HepG2 (cell line): Measurements from ENCODE around the gene PADI1. TPM values are rescaled to one million over a fixed set of nuclear protein-coding genes. Genes with fewer than 3 reads are reported as not detected.
A peak's percentile ranks its signal among the peaks of the same experiment; 100 is the strongest.

ENCODE experiments used
- ATAC-seq: fragments of 200-7000 bp; cut with Tn5 transposase; 3 replicates; pipeline ENCODE4 v1.9.1; 2020; ENCODE audit warnings: mild to moderate bottlenecking, moderate library complexity
- BruUV-seq: library from RNA; stranded (reverse); fragments of 400-500 nt; replicated peaks from 2 replicates; lab custom pipeline; 2021; lab: Mats Ljungman, UMichigan
- CTCF ChIA-PET: fragments of 300-600 bp; formaldehyde crosslinking; extraction: SDS; loops from one replicate; lab custom pipeline; 2021; ENCODE audit warnings: low total read pairs, inconsistent platforms, low intra/inter-chr PET ratio; lab: Yijun Ruan, JAX
- POLR2A ChIA-PET: fragments of 350-600 bp; sonication (Branson Sonifier 250); formaldehyde crosslinking; loops from one replicate; lab custom pipeline; 2020; ENCODE audit warnings: antibody characterized with exemption, inconsistent platforms; lab: Yijun Ruan, JAX
- DNase-seq: peaks from one replicate; pipeline ENCODE4 v3.0.0-alpha.2; 2015; ENCODE audit warnings: low spot score
- FAIRE-seq: peaks from 3 replicates; lab custom pipeline; 2011; peaks lifted over from hg19 to GRCh38; lab: Jason Lieb, UNC
- H2AFZ ChIP-seq: one replicate; pipeline ENCODE4 v1.6.1; 2011; ENCODE audit warnings: low read length, inconsistent platforms
- H3K27ac ChIP-seq: fragments of 300-600 bp; 3 replicates; pipeline ENCODE4 v1.8.0; 2011; ENCODE audit warnings: mixed run types, mild to moderate bottlenecking, mixed read lengths, low read length, inconsistent platforms; ENCODE audit not compliant: insufficient read depth; ENCODE audit errors: extremely low read length
- H3K27me3 ChIP-seq, 2 experiments: fragments of 200-600 bp in 1 of 2; 2 replicates in 1 of 2; 3 replicates in 1 of 2; pipeline versions ENCODE4 v1.6.0 to v1.8.0; 2011; ENCODE audit warnings: low read length in 2 of 2, mild to moderate bottlenecking in 2 of 2, moderate library complexity in 2 of 2, inconsistent platforms in 1 of 2; ENCODE audit not compliant: insufficient read depth in 2 of 2, control insufficient read depth in 1 of 2
- H3K36me3 ChIP-seq, 2 experiments: fragments of 200-600 bp in 1 of 2; replicated peaks in 1 of 2; 2 replicates in 1 of 2; 3 replicates in 1 of 2; pipeline versions ENCODE4 v1.5.1 to v1.8.0; 2011; ENCODE audit warnings: low read length in 2 of 2, inconsistent platforms in 1 of 2; ENCODE audit not compliant: insufficient read depth in 2 of 2, control insufficient read depth in 1 of 2
- H3K4me1 ChIP-seq: 2 replicates; pipeline ENCODE4 v1.5.1; 2012; ENCODE audit warnings: low read length, inconsistent platforms; ENCODE audit not compliant: insufficient read depth
- H3K4me2 ChIP-seq: 2 replicates; pipeline ENCODE4 v1.6.0; 2011; ENCODE audit warnings: low read depth, low read length, inconsistent platforms
- H3K4me3 ChIP-seq, 3 experiments: fragments of 200-600 bp in 1 of 3; sonication (generic), shearing (Covaris generic) in 1 of 3; replicated peaks in 1 of 3; 2 replicates each; pipeline ENCODE4 v1.5.1; 2011 to 2016; ENCODE audit warnings: low read length in 3 of 3, inconsistent platforms in 2 of 3, low read depth in 2 of 3, mild to moderate bottlenecking in 2 of 3, control low read depth in 1 of 3, mixed read lengths in 1 of 3; ENCODE audit not compliant: insufficient read depth in 1 of 3
- H3K79me2 ChIP-seq: one replicate; pipeline ENCODE4 v1.6.1; 2011; ENCODE audit warnings: low read length, inconsistent platforms; ENCODE audit not compliant: insufficient read depth
- H3K9ac ChIP-seq: 2 replicates; pipeline ENCODE4 v1.6.0; 2011; ENCODE audit warnings: mild to moderate bottlenecking, low read depth, low read length, inconsistent platforms; ENCODE audit not compliant: insufficient read depth
- H3K9me3 ChIP-seq: 2 replicates; pipeline ENCODE4 v1.5.1; 2012; ENCODE audit warnings: mild to moderate bottlenecking, low read length
- H4K20me1 ChIP-seq: 2 replicates; pipeline ENCODE4 v1.6.0; 2011; ENCODE audit warnings: inconsistent platforms, mild to moderate bottlenecking, low read length, moderate library complexity; ENCODE audit not compliant: insufficient read depth
- HDAC1 ChIP-seq: sonication (generic); formaldehyde crosslinking; IDR thresholded peaks from 2 replicates; pipeline ENCODE4 v1.5.1; 2020; ENCODE audit warnings: mild to moderate bottlenecking, missing genetic modification reagents
- IKZF1 ChIP-seq: fragments of 450-650 bp; IDR thresholded peaks from 2 replicates; pipeline ENCODE4 v1.7.1; 2016
- MXD4 ChIP-seq: IDR thresholded peaks from 2 replicates; pipeline ENCODE4 v1.6.1; 2016; ENCODE audit warnings: mild to moderate bottlenecking, missing biosample characterization, missing genetic modification reagents
- NCOR1 ChIP-seq: fragments of 200-600 bp; sonication (generic); IDR thresholded peaks from 2 replicates; pipeline ENCODE4 v1.7.0; 2017; ENCODE audit warnings: antibody characterized with exemption, low read length, borderline replicate concordance
- RELA ChIP-seq: sonication (generic); formaldehyde crosslinking; IDR thresholded peaks from 2 replicates; pipeline ENCODE4 v1.4.0; 2020; ENCODE audit warnings: missing genetic modification reagents
- SMAD9 ChIP-seq: sonication (generic); formaldehyde crosslinking; IDR thresholded peaks from 2 replicates; pipeline ENCODE4 v1.5.1; 2020; ENCODE audit warnings: mild to moderate bottlenecking, missing genetic modification reagents
- ZBTB20 ChIP-seq: sonication (generic); formaldehyde crosslinking; IDR thresholded peaks from 2 replicates; pipeline ENCODE4 v1.8.1; 2023; ENCODE audit warnings: missing genetic modification reagents, low read depth, mild to moderate bottlenecking, borderline replicate concordance
- ZMYM2 ChIP-seq: sonication (generic); formaldehyde crosslinking; IDR thresholded peaks from 2 replicates; pipeline ENCODE4 v1.8.0; 2022; ENCODE audit warnings: mild to moderate bottlenecking, missing genetic modification reagents
- ZNF230 ChIP-seq: sonication (generic); formaldehyde crosslinking; IDR thresholded peaks from 2 replicates; pipeline ENCODE4 v1.4.0; 2020; ENCODE audit warnings: mild to moderate bottlenecking, missing genetic modification reagents
- ZNF337 ChIP-seq: sonication (generic); formaldehyde crosslinking; IDR thresholded peaks from 2 replicates; pipeline ENCODE4 v1.5.1; 2020; ENCODE audit warnings: missing genetic modification reagents, low read depth, mild to moderate bottlenecking, borderline replicate concordance
- ZNF510 ChIP-seq: sonication (generic); formaldehyde crosslinking; IDR thresholded peaks from 2 replicates; pipeline ENCODE4 v1.4.0; 2020; ENCODE audit warnings: low read depth, mild to moderate bottlenecking, missing genetic modification reagents
- ZNF644 ChIP-seq: IDR thresholded peaks from 2 replicates; pipeline ENCODE4 v1.6.1; 2016; ENCODE audit warnings: low read depth
- ZSCAN22 ChIP-seq: sonication (generic); formaldehyde crosslinking; IDR thresholded peaks from 2 replicates; pipeline ENCODE4 v1.4.0; 2020; ENCODE audit warnings: mild to moderate bottlenecking, missing genetic modification reagents
- WGBS: methylation state at CpG from one replicate; pipeline ENCODE4 v1.1.6; 2017; ENCODE audit warnings: low lambda C conversion rate; 5-methylcytosine and 5-hydroxymethylcytosine counted together
- in situ Hi-C: cut with HindIII; loops from 2 replicates; pipeline ENCODE4 v1.10.0; 2017; ENCODE audit warnings: low pct_unique_long_range_greater_than_20kb; ENCODE audit not compliant: extremely low pct_ligation_motif_present
- intact Hi-C: fragments of 100-400 bp; cut with micrococcal nuclease; formaldehyde crosslinking; loops from one replicate; pipeline ENCODE4 v1.10.0; 2022; ENCODE audit not compliant: unreplicated experiment
- polyA plus RNA-seq, 8 experiments: library from polyadenylated mRNA; depleted of rRNA in 3 of 8; stranded (reverse) in 7 of 8; unstranded in 1 of 8; fragments of >200 nt; fragmentation: Illumina TruSeq in 4 of 8; extraction: Trizol in 4 of 8; gene quantifications; 2 replicates each; pipeline versions ENCODE4 v1.2.1 to v1.2.3, GENCODE V29; 2011 to 2016; ENCODE audit warnings: low read depth in 4 of 8, missing spikeins in 1 of 8, mixed read lengths in 1 of 8; ENCODE audit not compliant: insufficient read depth in 1 of 8
- total RNA-seq, 5 experiments: library from RNA; depleted of rRNA; stranded (reverse); fragments of >200 nt; fragmentation: Illumina TruSeq; extraction: Trizol; gene quantifications; 2 replicates each; pipeline ENCODE4 v1.2.3, GENCODE V29; 2016; ENCODE audit warnings: low read depth in 1 of 5
- TF ChIP-seq, protein P1 (sequence below): sonication (generic); formaldehyde crosslinking; IDR thresholded peaks from 2 replicates; pipeline ENCODE4 v1.4.0; 2020; ENCODE audit warnings: missing genetic modification reagents, mild to moderate bottlenecking, borderline replicate concordance
- TF ChIP-seq, protein P2 (sequence below): IDR thresholded peaks from 2 replicates; pipeline ENCODE4 v1.6.1; 2016; ENCODE audit warnings: low read depth, control low read depth
- TF ChIP-seq, protein P3 (sequence below): sonication (generic); formaldehyde crosslinking; IDR thresholded peaks from 2 replicates; pipeline ENCODE4 v1.8.0; 2022; ENCODE audit warnings: missing genetic modification reagents, mild to moderate bottlenecking, borderline replicate concordance
- TF ChIP-seq, protein P4 (sequence below): sonication (generic); formaldehyde crosslinking; IDR thresholded peaks from 2 replicates; pipeline ENCODE4 v1.4.0; 2020; ENCODE audit warnings: missing genetic modification reagents, borderline replicate concordance

PADI1 gene
- total and polyA plus RNA-seq, 2 of the 13 experiments (the other 11 are each of a cell fraction or from before 2014, with no cell fraction given) = not detected

DNA sequence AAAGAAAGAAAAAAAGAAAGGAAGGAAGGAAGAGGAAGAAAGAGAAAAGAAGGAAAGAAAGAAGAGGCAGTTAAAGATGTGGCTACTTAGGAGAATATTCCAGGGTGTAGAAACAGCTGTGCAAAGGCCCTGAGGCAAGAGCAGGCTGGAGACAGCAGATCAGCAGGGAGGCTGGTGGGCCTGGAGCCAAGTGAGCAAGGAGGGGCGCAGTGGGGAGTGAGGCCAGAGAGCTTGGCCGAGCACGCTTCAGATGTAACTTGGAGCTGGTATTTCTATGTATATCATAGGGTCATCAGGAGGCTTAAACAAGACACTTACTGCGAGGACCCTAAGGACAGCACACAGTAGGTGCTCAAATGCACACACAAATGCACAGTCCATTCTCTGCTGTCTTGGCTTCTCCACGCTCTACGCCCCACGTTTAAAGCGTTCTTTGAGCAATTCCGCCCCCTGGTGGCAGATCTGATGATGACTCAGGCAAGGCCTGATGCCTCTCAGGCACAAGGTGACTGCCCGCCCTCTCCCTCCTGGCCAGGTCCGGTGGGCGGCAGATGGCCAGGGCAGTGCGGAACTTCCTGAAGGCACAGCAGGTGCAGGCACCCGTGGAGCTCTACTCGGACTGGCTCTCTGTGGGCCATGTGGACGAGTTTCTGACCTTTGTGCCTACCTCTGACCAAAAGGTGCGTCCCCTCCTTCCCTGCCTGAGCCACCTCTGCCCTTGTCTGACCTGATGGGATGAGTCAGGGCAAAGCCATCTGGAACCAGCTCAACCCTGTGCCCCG is 32.0 kb downstream of the PADI1 start:
- FAIRE-seq (peak; percentile 85), DNase-seq (peak; percentile 73), ATAC-seq (peak; percentile 90)
- no TSS peak for BruUV-seq
- H3K79me2 ChIP-seq = no peaks in the 10 kb centered on the region
- no peak overlapping the region for H3K27ac ChIP-seq
- ChIA-PET CTCF (interaction anchor here (3.1 kb wide), 1 partner anchor 111 kb away, joined by 38 read pairs; no protein-coding TSS in a partner anchor), POLR2A (no interaction called here)
- H3K4me2 ChIP-seq = no peak overlapping the region
- no peaks in the 10 kb centered on the region for H3K9me3 ChIP-seq
- WGBS = 11% methylated on average over 11 of the region's 18 CpGs
- in situ Hi-C loops = loop anchor here (5.0 to 25.0 kb wide), 2 partner anchors 110 to 275 kb away; no protein-coding TSS in a partner anchor
- H4K20me1 ChIP-seq = no peaks in the 10 kb centered on the region
- H2AFZ ChIP-seq = no peak overlapping the region
- no peaks in the 10 kb centered on the region for H3K36me3 ChIP-seq
- H3K27me3 ChIP-seq = peaks cover 1 to 14% of the 10 kb centered on the region in 2 experiments; a peak in 2 of 5 replicates
- H3K4me1 ChIP-seq = peaks cover 7% of the 10 kb centered on the region; the same call in 1 of the 2 replicates
- no peak overlapping the region for H3K9ac ChIP-seq
- no peak overlapping the region; a peak in 1 of 6 replicates for H3K4me3 ChIP-seq
- intact Hi-C loops = loop anchor here (1.0 kb wide), 1 partner anchor 112 kb away; no protein-coding TSS in a partner anchor
- TF ChIP-seq, protein P1, sequence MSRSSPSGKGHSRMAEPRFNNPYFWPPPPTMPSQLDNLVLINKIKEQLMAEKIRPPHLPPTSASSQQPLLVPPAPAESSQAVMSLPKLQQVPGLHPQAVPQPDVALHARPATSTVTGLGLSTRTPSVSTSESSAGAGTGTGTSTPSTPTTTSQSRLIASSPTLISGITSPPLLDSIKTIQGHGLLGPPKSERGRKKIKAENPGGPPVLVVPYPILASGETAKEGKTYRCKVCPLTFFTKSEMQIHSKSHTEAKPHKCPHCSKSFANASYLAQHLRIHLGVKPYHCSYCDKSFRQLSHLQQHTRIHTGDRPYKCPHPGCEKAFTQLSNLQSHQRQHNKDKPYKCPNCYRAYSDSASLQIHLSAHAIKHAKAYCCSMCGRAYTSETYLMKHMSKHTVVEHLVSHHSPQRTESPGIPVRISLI (CRISPR knock-in tag) = no peak
- TF ChIP-seq SMAD9 (CRISPR knock-in tag) (no peak), ZNF337 (CRISPR knock-in tag) (no peak), IKZF1 (no peak), ZSCAN22 (CRISPR knock-in tag) (no peak), HDAC1 (CRISPR knock-in tag) (no peak), ZNF644 (no peak), NCOR1 (no peak), MXD4 (CRISPR knock-in tag) (no peak), ZNF230 (CRISPR knock-in tag) (no peak), ZNF510 (CRISPR knock-in tag) (no peak), ZBTB20 (CRISPR knock-in tag) (no peak), ZMYM2 (0 out of 2 replicates have a peak, but pooled peaks have one; percentile 29), RELA (CRISPR knock-in tag) (no peak)
- TF ChIP-seq, protein P2, sequence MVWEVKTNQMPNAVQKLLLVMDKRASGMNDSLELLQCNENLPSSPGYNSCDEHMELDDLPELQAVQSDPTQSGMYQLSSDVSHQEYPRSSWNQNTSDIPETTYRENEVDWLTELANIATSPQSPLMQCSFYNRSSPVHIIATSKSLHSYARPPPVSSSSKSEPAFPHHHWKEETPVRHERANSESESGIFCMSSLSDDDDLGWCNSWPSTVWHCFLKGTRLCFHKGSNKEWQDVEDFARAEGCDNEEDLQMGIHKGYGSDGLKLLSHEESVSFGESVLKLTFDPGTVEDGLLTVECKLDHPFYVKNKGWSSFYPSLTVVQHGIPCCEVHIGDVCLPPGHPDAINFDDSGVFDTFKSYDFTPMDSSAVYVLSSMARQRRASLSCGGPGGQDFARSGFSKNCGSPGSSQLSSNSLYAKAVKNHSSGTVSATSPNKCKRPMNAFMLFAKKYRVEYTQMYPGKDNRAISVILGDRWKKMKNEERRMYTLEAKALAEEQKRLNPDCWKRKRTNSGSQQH (CRISPR knock-in tag) = no peak
- TF ChIP-seq, protein P3, sequence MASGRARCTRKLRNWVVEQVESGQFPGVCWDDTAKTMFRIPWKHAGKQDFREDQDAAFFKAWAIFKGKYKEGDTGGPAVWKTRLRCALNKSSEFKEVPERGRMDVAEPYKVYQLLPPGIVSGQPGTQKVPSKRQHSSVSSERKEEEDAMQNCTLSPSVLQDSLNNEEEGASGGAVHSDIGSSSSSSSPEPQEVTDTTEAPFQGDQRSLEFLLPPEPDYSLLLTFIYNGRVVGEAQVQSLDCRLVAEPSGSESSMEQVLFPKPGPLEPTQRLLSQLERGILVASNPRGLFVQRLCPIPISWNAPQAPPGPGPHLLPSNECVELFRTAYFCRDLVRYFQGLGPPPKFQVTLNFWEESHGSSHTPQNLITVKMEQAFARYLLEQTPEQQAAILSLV = peak; percentile 36; the same call in 1 of the 2 replicates
- TF ChIP-seq, protein P4, sequence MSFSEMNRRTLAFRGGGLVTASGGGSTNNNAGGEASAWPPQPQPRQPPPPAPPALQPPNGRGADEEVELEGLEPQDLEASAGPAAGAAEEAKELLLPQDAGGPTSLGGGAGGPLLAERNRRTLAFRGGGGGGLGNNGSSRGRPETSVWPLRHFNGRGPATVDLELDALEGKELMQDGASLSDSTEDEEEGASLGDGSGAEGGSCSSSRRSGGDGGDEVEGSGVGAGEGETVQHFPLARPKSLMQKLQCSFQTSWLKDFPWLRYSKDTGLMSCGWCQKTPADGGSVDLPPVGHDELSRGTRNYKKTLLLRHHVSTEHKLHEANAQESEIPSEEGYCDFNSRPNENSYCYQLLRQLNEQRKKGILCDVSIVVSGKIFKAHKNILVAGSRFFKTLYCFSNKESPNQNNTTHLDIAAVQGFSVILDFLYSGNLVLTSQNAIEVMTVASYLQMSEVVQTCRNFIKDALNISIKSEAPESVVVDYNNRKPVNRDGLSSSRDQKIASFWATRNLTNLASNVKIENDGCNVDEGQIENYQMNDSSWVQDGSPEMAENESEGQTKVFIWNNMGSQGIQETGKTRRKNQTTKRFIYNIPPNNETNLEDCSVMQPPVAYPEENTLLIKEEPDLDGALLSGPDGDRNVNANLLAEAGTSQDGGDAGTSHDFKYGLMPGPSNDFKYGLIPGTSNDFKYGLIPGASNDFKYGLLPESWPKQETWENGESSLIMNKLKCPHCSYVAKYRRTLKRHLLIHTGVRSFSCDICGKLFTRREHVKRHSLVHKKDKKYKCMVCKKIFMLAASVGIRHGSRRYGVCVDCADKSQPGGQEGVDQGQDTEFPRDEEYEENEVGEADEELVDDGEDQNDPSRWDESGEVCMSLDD (CRISPR knock-in tag) = no peak
